RWPE2 (cell line): ENCODE results near the gene LEP.

Experiments
- ATAC-seq: fragments of 200-7000 bp; cut with Tn5 transposase; 3 replicates; pipeline ENCODE4 v1.9.1; 2021; ENCODE audit warnings: low read depth
- DNase-seq: peaks from one replicate; pipeline ENCODE4 v3.0.0-alpha.2; 2020; ENCODE audit warnings: low spot score
- H3K27ac ChIP-seq: fragments of 450-650 bp; 2 replicates; pipeline ENCODE4 v1.5.1; 2017; ENCODE audit warnings: mild to moderate bottlenecking; ENCODE audit not compliant: poor library complexity, severe bottlenecking
- H3K27me3 ChIP-seq: fragments of 250-450 bp; sonication (Bioruptor Pico); 2 replicates; pipeline ENCODE4 v1.5.1; 2021; ENCODE audit warnings: mild to moderate bottlenecking, moderate library complexity; ENCODE audit not compliant: insufficient read depth, poor library complexity, severe bottlenecking
- H3K36me3 ChIP-seq: fragments of 250-450 bp; sonication (Bioruptor Pico); 2 replicates; pipeline ENCODE4 v1.5.1; 2020; ENCODE audit warnings: low read depth, mild to moderate bottlenecking, moderate library complexity
- H3K4me1 ChIP-seq: fragments of 250-450 bp; sonication (Bioruptor Pico); 2 replicates; pipeline ENCODE4 v1.5.1; 2021; ENCODE audit warnings: mild to moderate bottlenecking, moderate library complexity; ENCODE audit not compliant: insufficient read depth, poor library complexity, severe bottlenecking
- H3K4me3 ChIP-seq: fragments of 250-450 bp; sonication (Bioruptor Pico); 2 replicates; pipeline ENCODE4 v1.5.1; 2021; ENCODE audit warnings: mild to moderate bottlenecking, moderate library complexity; ENCODE audit not compliant: severe bottlenecking
- H3K9me3 ChIP-seq: fragments of 250-450 bp; sonication (Bioruptor Pico); 2 replicates; pipeline ENCODE4 v1.5.1; 2021; ENCODE audit warnings: mild to moderate bottlenecking, moderate library complexity; ENCODE audit not compliant: severe bottlenecking
- TF ChIP-seq, protein P1 (sequence below): fragments of 450-650 bp; IDR thresholded peaks from one replicate; pipeline ENCODE4 v1.5.1; 2017; ENCODE audit warnings: mild to moderate bottlenecking, moderate library complexity; ENCODE audit not compliant: poor library complexity, severe bottlenecking

Gene LEP

GRCh38 chr7:128206017-128206746 is 34.9 kb upstream of the LEP start:
- H3K4me3 ChIP-seq = no peak overlapping the region
- H3K36me3 ChIP-seq = no peaks in the 10 kb centered on the region
- no peak overlapping the region for H3K27ac ChIP-seq
- H3K27me3 ChIP-seq = peaks cover 28% of the 10 kb centered on the region
- H3K4me1 ChIP-seq = no peaks in the 10 kb centered on the region
- H3K9me3 ChIP-seq = no peaks in the 10 kb centered on the region
- ATAC-seq (no peak), DNase-seq (no peak)
- TF ChIP-seq, protein P1, sequence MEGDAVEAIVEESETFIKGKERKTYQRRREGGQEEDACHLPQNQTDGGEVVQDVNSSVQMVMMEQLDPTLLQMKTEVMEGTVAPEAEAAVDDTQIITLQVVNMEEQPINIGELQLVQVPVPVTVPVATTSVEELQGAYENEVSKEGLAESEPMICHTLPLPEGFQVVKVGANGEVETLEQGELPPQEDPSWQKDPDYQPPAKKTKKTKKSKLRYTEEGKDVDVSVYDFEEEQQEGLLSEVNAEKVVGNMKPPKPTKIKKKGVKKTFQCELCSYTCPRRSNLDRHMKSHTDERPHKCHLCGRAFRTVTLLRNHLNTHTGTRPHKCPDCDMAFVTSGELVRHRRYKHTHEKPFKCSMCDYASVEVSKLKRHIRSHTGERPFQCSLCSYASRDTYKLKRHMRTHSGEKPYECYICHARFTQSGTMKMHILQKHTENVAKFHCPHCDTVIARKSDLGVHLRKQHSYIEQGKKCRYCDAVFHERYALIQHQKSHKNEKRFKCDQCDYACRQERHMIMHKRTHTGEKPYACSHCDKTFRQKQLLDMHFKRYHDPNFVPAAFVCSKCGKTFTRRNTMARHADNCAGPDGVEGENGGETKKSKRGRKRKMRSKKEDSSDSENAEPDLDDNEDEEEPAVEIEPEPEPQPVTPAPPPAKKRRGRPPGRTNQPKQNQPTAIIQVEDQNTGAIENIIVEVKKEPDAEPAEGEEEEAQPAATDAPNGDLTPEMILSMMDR = no peak

GRCh38 chr7:128206747-128207500 is 34.2 kb upstream of the LEP start:
- peaks cover 20% of the 10 kb centered on the region for H3K27me3 ChIP-seq
- H3K4me1 ChIP-seq = no peaks in the 10 kb centered on the region
- TF ChIP-seq, protein P1 = no peak
- H3K4me3 ChIP-seq = no peak overlapping the region
- H3K9me3 ChIP-seq = no peaks in the 10 kb centered on the region
- H3K27ac ChIP-seq = no peak overlapping the region
- no peaks in the 10 kb centered on the region for H3K36me3 ChIP-seq
- no peak for DNase-seq
- ATAC-seq = no peak

GRCh38 chr7:128207609-128208008 is 33.5 kb upstream of the LEP start:
- ATAC-seq (no peak), DNase-seq (no peak)
- H3K4me1 ChIP-seq = no peaks in the 10 kb centered on the region
- no peak overlapping the region for H3K4me3 ChIP-seq
- H3K36me3 ChIP-seq = no peaks in the 10 kb centered on the region
- H3K9me3 ChIP-seq = no peaks in the 10 kb centered on the region
- H3K27me3 ChIP-seq = peaks cover 13% of the 10 kb centered on the region
- H3K27ac ChIP-seq = no peak overlapping the region
- TF ChIP-seq, protein P1 = no peak

GRCh38 chr7:128209229-128210035 is 31.6 kb upstream of the LEP start:
- TF ChIP-seq, protein P1 = peak; percentile 94
- Histone ChIP-seq H3K27ac (no peak overlapping the region), H3K4me3 (no peak overlapping the region), H3K9me3 (no peaks in the 10 kb centered on the region), H3K4me1 (no peaks in the 10 kb centered on the region), H3K27me3 (no peaks in the 10 kb centered on the region), H3K36me3 (no peaks in the 10 kb centered on the region)
- ATAC-seq = peak; percentile 64
- DNase-seq = no peak
